A549 treated with AZD9567 at 1 μM for 4 hours (cell line): ENCODE measurements around the gene SLIT1. TPM values are rescaled to one million over a fixed set of nuclear protein-coding genes. Genes with fewer than 3 reads are reported as not detected.

ENCODE experiments used
- total RNA-seq: library from RNA; stranded (reverse); fragments of 200-300 nt; extraction: Qiagen RNA extraction; gene quantifications from 5 replicates; pipeline ENCODE4 v1.2.3, GENCODE V29; 2022; ENCODE audit not compliant: insufficient read depth

Gene SLIT1
- 0.06 to 0.15 TPM (median 0.10 TPM) in 4 of 5 replicates, not detected in the other for total RNA-seq

DNA sequence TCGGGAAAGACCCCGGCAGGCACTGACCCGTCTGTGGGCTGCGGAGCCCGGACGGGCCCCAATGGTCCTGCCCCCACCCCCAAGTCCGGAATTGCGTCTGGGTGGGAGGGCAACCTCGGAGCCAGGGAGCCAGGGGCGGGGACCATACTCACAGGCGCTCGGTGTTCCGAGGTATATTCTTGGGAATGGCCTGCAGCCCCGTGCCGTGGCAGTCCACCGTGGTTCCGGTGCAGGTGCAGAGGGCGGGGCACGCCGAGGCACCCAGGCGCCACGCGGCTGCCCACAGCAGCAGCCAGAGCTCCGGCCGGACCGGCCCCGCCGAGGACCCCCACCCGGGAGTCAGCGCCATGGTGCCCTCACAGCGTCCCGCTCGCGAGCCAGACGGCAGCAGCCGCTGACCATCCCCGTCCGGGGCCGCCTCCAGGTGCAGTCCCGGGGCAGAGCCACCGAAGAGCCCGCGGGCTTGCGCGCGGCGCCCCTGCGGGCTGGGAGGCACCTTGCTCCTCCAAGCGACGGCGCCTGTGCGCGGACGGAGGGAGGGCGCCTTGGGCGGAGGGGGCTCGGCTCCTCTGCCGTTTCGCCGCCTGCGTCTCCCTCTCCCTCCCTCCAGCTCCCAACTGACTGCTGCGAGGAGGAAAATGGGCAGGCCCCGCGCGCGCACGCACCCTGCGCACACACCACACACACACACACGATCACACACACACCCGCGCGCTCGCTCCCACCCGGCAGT is at the start of gene SLIT1:
TSS of gene SLIT1 (minus strand) at position 634 of the 733 bp plus-strand sequence. CDS start at position 349, 285 bp downstream.

Other genes starting within 250 kb of the SLIT1 start
- 3.7 to 6.3 TPM (median 4.6 TPM) in 5 replicates for gene ARHGAP19, start 106.7 kb upstream of the SLIT1 start, total RNA-seq
- 0.74 to 2.2 TPM (median 1.7 TPM) in 5 replicates for gene FRAT1, start 133.3 kb upstream of the SLIT1 start, total RNA-seq
- 1.2 to 8.8 TPM (median 8.0 TPM) in 5 replicates for gene FRAT2, start 148.8 kb upstream of the SLIT1 start, total RNA-seq
- 44.4 to 73.3 TPM (median 56.6 TPM) in 5 replicates for gene RRP12, start 215.4 kb upstream of the SLIT1 start, total RNA-seq
- 595 to 678 TPM (median 628 TPM) in 5 replicates for gene PGAM1, start 240.2 kb upstream of the SLIT1 start, total RNA-seq